Activated CD8-positive, alpha-beta T cell treated with anti-CD3 and anti-CD28 coated beads for 36 hours (primary cell): ENCODE data around the gene ETV5. TPM values are rescaled to one million over a fixed set of nuclear protein-coding genes. Genes with fewer than 3 reads are reported as not detected.

Source experiments
- ATAC-seq: fragments of 200-7000 bp; cut with Tn5 transposase; one replicate; pipeline ENCODE4 v1.10.0; 2021; ENCODE audit warnings: mild to moderate bottlenecking, moderate library complexity
- CTCF ChIA-PET: fragments of 350-600 bp; sonication (Branson Sonifier 250); formaldehyde crosslinking; loops from one replicate; lab custom pipeline; 2021; ENCODE audit warnings: antibody characterized with exemption; lab: Charles Lee
- POLR2A ChIA-PET: fragments of 350-600 bp; sonication (Branson Sonifier 250); formaldehyde crosslinking; loops from one replicate; lab custom pipeline; 2021; ENCODE audit warnings: antibody characterized with exemption; lab: Charles Lee
- DNase-seq: peaks from one replicate; pipeline ENCODE4 v3.0.0-alpha.2; 2020
- H3K27ac Mint-ChIP-seq: one replicate; pipeline ENCODE4 v1.8.0; 2021; ENCODE audit warnings: mild to moderate bottlenecking, mixed read lengths
- H3K27me3 Mint-ChIP-seq: one replicate; pipeline ENCODE4 v1.8.0; 2021; ENCODE audit warnings: mixed read lengths
- H3K36me3 Mint-ChIP-seq: one replicate; pipeline ENCODE4 v1.8.0; 2021; ENCODE audit warnings: low read depth, mixed read lengths
- H3K4me1 Mint-ChIP-seq: one replicate; pipeline ENCODE4 v1.8.0; 2021; ENCODE audit warnings: low read depth, mixed read lengths
- H3K4me3 Mint-ChIP-seq: one replicate; pipeline ENCODE4 v1.8.0; 2021; ENCODE audit warnings: mild to moderate bottlenecking, moderate library complexity, mixed read lengths
- H3K9me3 Mint-ChIP-seq: one replicate; pipeline ENCODE4 v1.8.0; 2021; ENCODE audit warnings: mixed read lengths
- intact Hi-C: fragments of 100-400 bp; cut with micrococcal nuclease; formaldehyde crosslinking; loops from one replicate; pipeline ENCODE4 v1.10.0; 2022
- total RNA-seq, 2 experiments: library from RNA; stranded (reverse); gene quantifications; one replicate each; pipeline ENCODE4 v1.2.3, GENCODE V29; 2021
- TF ChIP-seq, protein P1 (sequence below): fragments of 200-600 bp; IDR thresholded peaks from one replicate; pipeline ENCODE4 v1.8.0; 2022; ENCODE audit warnings: antibody characterized with exemption, mild to moderate bottlenecking

Gene ETV5
- total RNA-seq, 2 experiments from 2014 or later: 0.68 to 1.4 TPM

DNA sequence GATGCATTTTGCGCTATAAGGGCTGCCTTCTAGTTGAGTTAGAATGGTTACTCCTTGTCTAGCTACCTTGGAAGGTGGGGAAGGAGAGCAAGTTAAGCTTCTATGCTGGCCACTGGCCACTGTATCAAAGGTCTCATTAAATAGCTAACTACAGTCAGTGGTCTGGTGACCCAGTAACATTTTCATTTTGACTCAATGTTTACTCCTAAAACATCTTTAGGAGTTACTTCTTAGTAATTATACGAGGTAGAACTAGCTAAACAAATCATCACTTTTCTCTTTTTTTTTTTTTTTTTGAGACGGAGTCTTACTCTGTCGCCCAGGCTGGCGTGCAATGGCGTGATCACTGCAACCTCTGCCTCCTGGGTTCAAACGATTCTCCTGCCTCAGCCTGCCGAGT, 26.7 kb downstream of the ETV5 start:
- no peaks in the 10 kb centered on the region for H3K9me3 Mint-ChIP-seq
- CTCF ChIA-PET: no interaction called here
- ATAC-seq: no peak
- no peak for DNase-seq
- POLR2A ChIA-PET: no interaction called here
- intact Hi-C loops: no loop called here
- no peak overlapping the region for H3K27ac Mint-ChIP-seq
- no peak overlapping the region for H3K4me3 Mint-ChIP-seq
- H3K36me3 Mint-ChIP-seq: no peaks in the 10 kb centered on the region
- peaks cover 14% of the 10 kb centered on the region for H3K27me3 Mint-ChIP-seq
- TF ChIP-seq, protein P1, sequence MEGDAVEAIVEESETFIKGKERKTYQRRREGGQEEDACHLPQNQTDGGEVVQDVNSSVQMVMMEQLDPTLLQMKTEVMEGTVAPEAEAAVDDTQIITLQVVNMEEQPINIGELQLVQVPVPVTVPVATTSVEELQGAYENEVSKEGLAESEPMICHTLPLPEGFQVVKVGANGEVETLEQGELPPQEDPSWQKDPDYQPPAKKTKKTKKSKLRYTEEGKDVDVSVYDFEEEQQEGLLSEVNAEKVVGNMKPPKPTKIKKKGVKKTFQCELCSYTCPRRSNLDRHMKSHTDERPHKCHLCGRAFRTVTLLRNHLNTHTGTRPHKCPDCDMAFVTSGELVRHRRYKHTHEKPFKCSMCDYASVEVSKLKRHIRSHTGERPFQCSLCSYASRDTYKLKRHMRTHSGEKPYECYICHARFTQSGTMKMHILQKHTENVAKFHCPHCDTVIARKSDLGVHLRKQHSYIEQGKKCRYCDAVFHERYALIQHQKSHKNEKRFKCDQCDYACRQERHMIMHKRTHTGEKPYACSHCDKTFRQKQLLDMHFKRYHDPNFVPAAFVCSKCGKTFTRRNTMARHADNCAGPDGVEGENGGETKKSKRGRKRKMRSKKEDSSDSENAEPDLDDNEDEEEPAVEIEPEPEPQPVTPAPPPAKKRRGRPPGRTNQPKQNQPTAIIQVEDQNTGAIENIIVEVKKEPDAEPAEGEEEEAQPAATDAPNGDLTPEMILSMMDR: no peak
- no peaks in the 10 kb centered on the region for H3K4me1 Mint-ChIP-seq

DNA sequence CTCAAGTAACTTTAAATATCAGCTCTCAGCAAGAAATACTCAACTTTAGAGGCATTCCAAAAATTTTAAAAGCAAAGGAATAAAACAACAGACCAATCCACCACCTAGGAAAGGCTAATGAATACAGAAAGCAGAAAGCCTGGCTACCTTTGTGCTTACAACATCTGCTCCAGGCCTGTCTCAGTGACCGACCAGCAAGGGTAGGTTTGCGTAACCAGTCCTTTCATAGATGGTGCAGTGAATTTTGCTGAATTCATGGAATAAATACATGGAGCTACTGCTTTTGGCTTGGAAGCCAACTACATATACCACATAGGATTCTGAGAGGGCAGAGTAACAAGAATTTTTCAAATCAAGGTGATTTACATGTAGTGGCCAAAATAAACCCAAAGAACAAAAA, 27.2 kb downstream of the ETV5 start:
- Mint-ChIP-seq H3K36me3 (no peaks in the 10 kb centered on the region), H3K4me1 (no peaks in the 10 kb centered on the region), H3K27me3 (peaks cover 14% of the 10 kb centered on the region), H3K4me3 (no peak overlapping the region), H3K9me3 (no peaks in the 10 kb centered on the region), H3K27ac (no peak overlapping the region)
- intact Hi-C loops: no loop called here
- ChIA-PET POLR2A (no interaction called here), CTCF (interaction anchor here (0.8 kb wide), 1 partner anchor 139 kb away, joined by 3 read pairs; no protein-coding TSS in a partner anchor)
- ATAC-seq: no peak
- TF ChIP-seq, protein P1: no peak
- DNase-seq: no peak

DNA sequence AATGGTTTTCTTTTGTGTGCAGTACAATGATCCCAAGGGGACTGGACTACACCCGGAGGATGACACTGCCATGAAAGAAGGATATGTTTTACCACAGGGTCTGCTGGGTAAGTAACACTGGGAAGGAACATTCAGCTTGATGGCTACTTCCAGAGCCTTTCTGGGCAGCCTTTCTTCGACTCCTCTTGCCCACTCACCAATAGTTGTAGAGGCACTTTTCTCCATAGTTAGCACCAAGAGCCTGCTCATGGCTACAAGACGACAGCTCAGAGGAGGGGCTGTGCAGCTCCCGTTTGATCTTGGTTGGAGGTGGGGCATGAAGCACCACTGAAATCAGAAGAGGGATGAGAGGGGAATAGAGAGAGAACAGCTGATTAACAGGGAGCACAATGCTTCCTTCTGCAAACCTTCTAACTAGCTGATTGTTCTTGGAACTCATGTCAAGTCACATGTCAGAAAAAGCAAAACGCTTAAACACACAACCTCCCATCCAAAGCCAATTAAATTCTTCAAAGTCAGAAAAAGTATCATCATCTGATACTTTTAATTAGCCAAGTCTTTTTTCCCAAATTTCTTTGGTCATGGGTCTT, 27.9 kb downstream of the ETV5 start:
- TF ChIP-seq, protein P1: no peak
- ATAC-seq (no peak), DNase-seq (no peak)
- intact Hi-C loops: no loop called here
- H3K27ac Mint-ChIP-seq: no peak overlapping the region
- H3K27me3 Mint-ChIP-seq: peaks cover 16% of the 10 kb centered on the region
- ChIA-PET CTCF (interaction anchor here (0.8 kb wide), 1 partner anchor 138 kb away, joined by 3 read pairs; no protein-coding TSS in a partner anchor), POLR2A (no interaction called here)
- H3K4me3 Mint-ChIP-seq: no peak overlapping the region
- H3K36me3 Mint-ChIP-seq: no peaks in the 10 kb centered on the region
- no peaks in the 10 kb centered on the region for H3K4me1 Mint-ChIP-seq
- H3K9me3 Mint-ChIP-seq: no peaks in the 10 kb centered on the region

DNA sequence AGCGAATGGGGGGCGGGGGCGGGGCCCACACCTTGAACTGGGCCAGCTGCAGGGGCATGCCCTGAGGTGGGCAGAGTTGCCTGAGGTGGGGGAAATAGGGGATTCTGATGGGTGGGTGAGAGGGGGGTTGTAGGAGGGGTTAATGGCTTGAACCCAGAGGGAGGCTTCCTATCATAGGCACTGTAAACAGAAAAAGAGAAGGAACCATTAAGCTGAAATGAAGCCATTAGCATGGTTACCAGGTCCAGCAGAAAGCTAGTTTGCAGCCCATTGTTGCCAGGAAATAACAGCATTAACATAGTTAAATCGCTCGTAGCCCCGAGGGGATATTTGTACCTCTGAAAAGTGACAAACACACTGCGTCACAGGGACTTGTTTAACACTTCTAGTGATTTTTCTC, 29.0 kb downstream of the ETV5 start:
- H3K9me3 Mint-ChIP-seq: peaks cover 2% of the 10 kb centered on the region
- TF ChIP-seq, protein P1: no peak
- H3K4me1 Mint-ChIP-seq: no peaks in the 10 kb centered on the region
- ChIA-PET POLR2A (interaction anchor here (0.6 kb wide), 1 partner anchor 23 kb away, joined by 4 read pairs; no protein-coding TSS in a partner anchor), CTCF (no interaction called here)
- no peak overlapping the region for H3K27ac Mint-ChIP-seq
- H3K36me3 Mint-ChIP-seq: peaks cover 2% of the 10 kb centered on the region
- DNase-seq (no peak), ATAC-seq (no peak)
- no peak overlapping the region for H3K4me3 Mint-ChIP-seq
- intact Hi-C loops: no loop called here
- peaks cover 17% of the 10 kb centered on the region for H3K27me3 Mint-ChIP-seq

DNA sequence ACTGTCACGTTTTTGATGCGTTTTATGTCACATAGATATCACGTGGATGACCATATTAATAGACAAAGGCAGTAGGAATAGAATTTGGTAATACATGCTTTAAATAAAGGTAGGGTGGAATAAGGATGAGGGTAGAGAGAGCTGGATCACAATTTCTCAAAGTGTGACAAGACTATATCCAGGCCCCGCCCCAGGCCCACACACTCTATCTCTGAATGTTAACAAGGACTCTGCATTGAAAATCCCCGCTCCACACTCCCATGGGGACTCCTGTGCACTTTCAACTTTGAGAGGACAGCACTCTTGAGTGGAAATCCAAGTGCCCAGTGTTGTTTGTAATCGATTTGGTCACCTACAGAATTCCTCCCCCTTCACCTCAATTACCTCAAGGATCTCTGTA, 31.4 kb downstream of the ETV5 start:
- H3K27me3 Mint-ChIP-seq: peaks cover 17% of the 10 kb centered on the region
- H3K4me1 Mint-ChIP-seq: no peaks in the 10 kb centered on the region
- CTCF ChIA-PET: no interaction called here
- ATAC-seq (no peak), DNase-seq (no peak)
- peaks cover 2% of the 10 kb centered on the region for H3K36me3 Mint-ChIP-seq
- H3K4me3 Mint-ChIP-seq: no peak overlapping the region
- TF ChIP-seq, protein P1: no peak
- H3K9me3 Mint-ChIP-seq: peaks cover 7% of the 10 kb centered on the region
- intact Hi-C loops: no loop called here
- H3K27ac Mint-ChIP-seq: no peak overlapping the region
- POLR2A ChIA-PET: interaction anchor here (0.6 kb wide), 1 partner anchor 20 kb away, joined by 3 read pairs; no protein-coding TSS in a partner anchor
